Panc1 (cell line): ENCODE measurements around the gene FAM98C. TPM values are rescaled to one million over a fixed set of nuclear protein-coding genes. Genes with fewer than 3 reads are reported as not detected.

ENCODE experiments used
- ATAC-seq: fragments of 200-7000 bp; cut with Tn5 transposase; 2 replicates; pipeline ENCODE4 v1.9.1; 2020; ENCODE audit warnings: mild to moderate bottlenecking, moderate library complexity
- BruUV-seq: library from RNA; stranded (reverse); fragments of 400-500 nt; replicated peaks from 2 replicates; lab custom pipeline; 2021; lab: Mats Ljungman, UMichigan
- CTCF ChIA-PET: fragments of 300-600 bp; sonication (Branson Sonifier 250); formaldehyde crosslinking; loops from one replicate; lab custom pipeline; 2022; ENCODE audit warnings: antibody characterized with exemption; lab: Charles Lee
- POLR2A ChIA-PET: fragments of 300-600 bp; sonication (Branson Sonifier 250); formaldehyde crosslinking; loops from one replicate; lab custom pipeline; 2022; ENCODE audit warnings: antibody characterized with exemption; lab: Charles Lee
- DNase-seq: peaks from one replicate; pipeline ENCODE4 v3.0.0-alpha.2; 2010; ENCODE audit warnings: low read depth, low spot score
- H3K27ac ChIP-seq: 2 replicates; pipeline ENCODE4 v1.5.1; 2011; ENCODE audit warnings: mild to moderate bottlenecking, low read length, inconsistent platforms
- H3K27me3 ChIP-seq: fragments of 200-500 bp; sonication (Bioruptor generic); 2 replicates; pipeline ENCODE4 v1.6.0; 2014; ENCODE audit warnings: low read length, inconsistent platforms; ENCODE audit not compliant: control insufficient read depth, insufficient read depth
- H3K36me3 ChIP-seq: fragments of 200-500 bp; sonication (Bioruptor generic); 2 replicates; pipeline ENCODE4 v1.5.1; 2014; ENCODE audit warnings: inconsistent platforms, mild to moderate bottlenecking, low read length, moderate library complexity; ENCODE audit not compliant: control insufficient read depth, insufficient read depth
- H3K4me1 ChIP-seq: 2 replicates; pipeline ENCODE4 v1.5.1; 2011; ENCODE audit warnings: inconsistent platforms, mild to moderate bottlenecking, low read length, moderate library complexity; ENCODE audit not compliant: control insufficient read depth, insufficient read depth
- H3K4me3 ChIP-seq, 2 experiments: 2 replicates each; pipeline ENCODE4 v1.5.1; 2011 to 2012; ENCODE audit warnings: low read depth in 2 of 2, low read length in 2 of 2, mild to moderate bottlenecking in 2 of 2, inconsistent platforms in 1 of 2, moderate library complexity in 1 of 2
- H3K9me3 ChIP-seq: fragments of 200-500 bp; sonication (Bioruptor generic); 2 replicates; pipeline ENCODE4 v1.5.1; 2014; ENCODE audit warnings: low read depth, mild to moderate bottlenecking, inconsistent platforms, low read length, moderate library complexity; ENCODE audit not compliant: control insufficient read depth, insufficient read depth
- CTCF ChIP-seq: fragments of 450-650 bp; IDR thresholded peaks from 2 replicates; pipeline ENCODE4 v1.5.1; 2017; ENCODE audit warnings: mild to moderate bottlenecking
- POLR2AphosphoS5 ChIP-seq: IDR thresholded peaks from 2 replicates; pipeline ENCODE4 v1.6.1; 2012; ENCODE audit warnings: mild to moderate bottlenecking, low read depth, low read length, moderate library complexity
- REST ChIP-seq, 2 experiments: IDR thresholded peaks; 2 replicates each; pipeline ENCODE4 v1.6.1; 2011 to 2012; ENCODE audit warnings: low read depth in 2 of 2, control low read depth in 1 of 2, low read length in 1 of 2, mild to moderate bottlenecking in 1 of 2, moderate library complexity in 1 of 2; ENCODE audit not compliant: insufficient read depth in 1 of 2
- SIN3A ChIP-seq: IDR thresholded peaks from 2 replicates; pipeline ENCODE4 v1.6.1; 2012; ENCODE audit warnings: low read depth, mild to moderate bottlenecking, low read length, moderate library complexity, borderline replicate concordance; ENCODE audit not compliant: insufficient read depth
- TCF7L2 ChIP-seq: IDR thresholded peaks from 2 replicates; pipeline ENCODE4 v1.6.1; 2011; ENCODE audit warnings: mild to moderate bottlenecking, low read depth, low read length, inconsistent platforms
- in situ Hi-C: cut with HindIII; loops from 2 replicates; pipeline ENCODE4 v1.10.0; 2016; ENCODE audit warnings: low sequenced_read_pairs, low pct_unique_long_range_greater_than_20kb
- intact Hi-C: fragments of 100-400 bp; cut with micrococcal nuclease; formaldehyde crosslinking; loops from one replicate; pipeline ENCODE4 v1.10.0; 2022; ENCODE audit not compliant: unreplicated experiment
- total RNA-seq: library from RNA; stranded (reverse); gene quantifications from one replicate; pipeline ENCODE4 v1.2.1, GENCODE V29; 2021; ENCODE audit not compliant: unreplicated experiment

Gene FAM98C
- total RNA-seq, 1 experiment from 2014 or later, result 24.7 TPM

GRCh38 chr19:38422438-38422837, 19.5 kb downstream of the FAM98C start:
- no peaks in the 10 kb centered on the region for H3K36me3 ChIP-seq
- in situ Hi-C loops, result no loop called here
- ChIA-PET CTCF (no interaction called here), POLR2A (no interaction called here)
- no peaks in the 10 kb centered on the region for H3K27me3 ChIP-seq
- no peak overlapping the region for H3K4me3 ChIP-seq
- intact Hi-C loops, result no loop called here
- BruUV-seq, result no TSS peak
- TF ChIP-seq TCF7L2, result no peak
- no peak for TF ChIP-seq REST (IDR thresholded peaks at IDR 0.05; ENCODE audit: insufficient read depth in 1 of 2, low read depth in 2 of 2, low read length in 1 of 2)
- no peak for TF ChIP-seq CTCF
- no peak for TF ChIP-seq POLR2AphosphoS5
- no peak for TF ChIP-seq SIN3A
- ATAC-seq (no peak), DNase-seq (no peak)
- H3K9me3 ChIP-seq, result no peaks in the 10 kb centered on the region
- no peak overlapping the region for H3K27ac ChIP-seq
- no peaks in the 10 kb centered on the region for H3K4me1 ChIP-seq

- Histone ChIP-seq H3K4me1 (no peaks in the 10 kb centered on the region), H3K36me3 (no peaks in the 10 kb centered on the region), H3K27me3 (no peaks in the 10 kb centered on the region), H3K4me3 (no peak overlapping the region), H3K9me3 (no peaks in the 10 kb centered on the region), H3K27ac (no peak overlapping the region)
- TF ChIP-seq CTCF, result no peak
- no peak for TF ChIP-seq SIN3A
- TF ChIP-seq TCF7L2, result no peak
- TF ChIP-seq REST (IDR thresholded peaks at IDR 0.05; ENCODE audit: insufficient read depth in 1 of 2, low read depth in 2 of 2, low read length in 1 of 2), result no peak
- no peak for TF ChIP-seq POLR2AphosphoS5
- ATAC-seq, result no peak
- DNase-seq, result no peak
- ChIA-PET CTCF (interaction anchor here (1.3 kb wide), 1 partner anchor 55 kb away, joined by 3 read pairs; no protein-coding TSS in a partner anchor), POLR2A (no interaction called here)
- no TSS peak for BruUV-seq
- intact Hi-C loops (no loop called here), in situ Hi-C loops (no loop called here)
These were observed 21.4 kb downstream of the FAM98C start for GRCh38 chr19:38424272-38424671.
